NCI-H748 (cell line): ENCODE measurements around the gene LRRC27.

ENCODE experiments used
- DNase-seq: peaks from one replicate; lab custom pipeline; 2025; ENCODE audit not compliant: unreplicated experiment; lab: John Stamatoyannopoulos, UW

Gene LRRC27

DNA sequence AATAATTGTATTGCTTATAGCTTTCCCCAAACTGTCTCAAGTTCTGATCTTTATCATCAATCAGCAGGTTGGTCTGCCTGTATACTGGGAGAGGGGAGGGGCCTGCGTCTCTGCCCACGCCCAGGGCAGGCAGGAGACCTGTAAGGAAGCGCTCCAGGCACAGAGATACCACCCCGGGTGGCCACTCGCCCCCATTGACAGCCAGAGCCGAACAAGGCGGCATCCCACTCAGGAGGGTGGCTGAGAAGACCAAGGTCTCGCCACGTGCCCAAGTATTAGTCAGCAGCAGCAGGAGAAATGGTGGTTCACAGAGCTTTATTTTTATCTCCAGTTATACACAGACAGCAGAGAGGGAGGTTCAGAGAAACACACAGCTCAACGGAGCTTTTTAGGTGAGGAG lies 31.4 kb upstream of the LRRC27 start:
- DNase-seq, result no peak

GRCh38 chr10:132301371-132302330 lies 30.3 kb upstream of the LRRC27 start:
- DNase-seq, result no peak

DNA sequence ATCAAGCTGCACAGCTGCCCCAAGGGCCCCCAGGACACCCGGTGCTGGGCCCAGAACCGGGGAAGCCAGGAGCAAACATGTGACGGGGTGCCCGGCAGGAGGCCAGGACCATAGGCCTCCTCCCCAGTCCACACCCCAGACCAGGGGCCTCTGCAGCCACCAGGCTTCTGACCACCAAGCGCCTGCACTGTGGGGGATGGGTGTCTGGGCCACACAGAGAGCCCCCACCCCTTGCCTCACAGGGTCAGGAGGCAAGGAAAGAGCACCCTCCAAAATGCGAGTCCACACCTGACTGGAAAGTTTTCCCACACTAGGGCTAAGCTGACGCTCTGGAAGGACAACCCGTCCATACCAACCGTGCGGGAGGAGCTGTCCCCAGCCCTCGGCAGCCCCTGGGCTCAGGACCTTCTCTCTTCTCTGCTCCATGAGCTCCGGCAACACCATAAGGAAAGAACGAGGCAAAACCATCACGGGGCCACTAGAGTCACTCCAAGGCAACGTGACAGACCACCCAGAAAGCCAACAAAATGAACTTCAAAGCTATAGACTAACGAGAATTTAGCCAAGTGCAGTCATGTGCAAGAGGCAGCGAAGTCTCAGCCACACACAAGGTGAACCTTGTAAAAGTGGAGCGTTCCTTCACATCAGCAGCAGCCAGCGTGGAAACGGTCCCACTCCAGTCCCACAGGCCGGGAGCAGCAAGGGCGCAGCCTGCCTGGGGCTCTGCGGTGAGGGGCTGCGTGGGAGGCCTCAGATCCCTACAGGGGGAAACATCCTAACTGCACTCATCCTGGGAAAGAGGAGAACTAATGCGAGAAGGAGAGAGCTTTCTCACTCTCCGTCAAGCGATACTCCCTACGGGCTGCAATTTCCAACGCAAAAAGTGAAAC lies 29.3 kb upstream of the LRRC27 start:
- no peak for DNase-seq

DNA sequence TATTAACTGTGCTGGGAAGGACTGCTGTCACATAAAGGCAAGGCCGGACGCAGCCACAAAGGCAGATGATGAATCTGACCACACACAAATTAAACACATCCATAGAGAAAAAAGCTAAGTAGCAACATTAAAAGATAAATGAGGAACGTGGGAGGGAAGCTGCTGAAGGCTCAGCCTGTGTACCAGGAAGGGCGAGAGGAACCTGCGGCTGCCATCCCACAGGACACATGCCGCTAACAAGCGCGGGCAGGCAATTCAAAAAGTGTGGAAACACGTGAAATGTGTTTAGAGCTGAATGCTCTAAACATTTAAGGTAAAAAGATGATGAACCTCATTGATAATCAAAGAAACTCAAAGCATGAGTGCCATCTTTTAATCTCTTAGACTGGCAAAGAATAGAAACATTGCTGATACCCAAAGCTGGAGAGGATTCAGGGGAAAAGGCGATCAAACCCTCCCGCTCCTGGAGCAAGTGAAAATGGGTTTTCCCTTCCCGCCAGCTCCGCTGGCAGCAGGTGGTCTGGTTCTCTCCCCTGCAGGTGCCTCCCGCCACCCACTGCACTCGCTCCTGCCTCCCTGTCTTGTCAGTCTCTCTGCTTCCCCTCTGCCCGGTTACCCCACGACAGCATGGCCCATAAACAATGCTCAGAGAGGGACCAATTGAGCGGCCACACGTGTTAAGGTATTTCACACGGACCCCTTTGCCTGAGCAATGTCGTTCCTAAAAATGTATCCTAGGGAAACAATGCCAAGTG lies 28.5 kb upstream of the LRRC27 start:
- peak; percentile 17 for DNase-seq

DNA sequence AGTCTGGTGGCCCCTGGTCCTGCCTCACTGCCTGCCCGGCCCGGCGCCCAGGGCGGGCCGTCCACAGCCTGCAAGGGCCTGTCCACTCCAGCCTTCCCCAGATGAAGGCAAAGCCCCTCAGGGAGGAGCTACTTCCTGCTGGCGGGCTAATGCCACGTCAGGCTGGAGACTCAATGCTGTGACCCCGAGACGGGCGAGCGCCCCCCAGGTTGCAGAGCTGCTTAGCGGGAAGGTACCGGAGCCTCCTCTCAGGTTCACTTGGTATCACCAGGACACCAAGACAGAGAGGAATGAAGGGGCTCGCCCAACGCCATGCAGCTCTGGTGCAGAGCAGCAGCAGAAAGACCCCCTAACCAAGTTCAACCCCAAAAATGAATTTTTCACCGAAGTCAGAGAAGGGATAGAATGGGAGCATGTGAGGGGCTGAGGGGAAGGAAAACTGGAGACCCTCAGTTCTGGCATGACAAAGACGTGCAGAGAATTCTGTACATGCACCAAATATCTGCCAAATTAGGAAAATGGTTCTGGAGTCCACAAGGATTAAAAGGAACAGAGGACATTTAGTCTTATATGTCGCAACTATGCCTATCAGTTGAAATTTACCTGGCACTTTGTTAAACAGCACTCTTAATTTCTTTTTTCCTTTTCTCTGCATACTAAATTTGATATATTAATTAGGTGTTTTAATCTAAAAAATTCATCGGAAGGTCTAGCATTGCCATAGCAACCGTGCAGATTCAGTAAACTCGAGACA lies 27.1 kb upstream of the LRRC27 start:
- DNase-seq, result no peak

DNA sequence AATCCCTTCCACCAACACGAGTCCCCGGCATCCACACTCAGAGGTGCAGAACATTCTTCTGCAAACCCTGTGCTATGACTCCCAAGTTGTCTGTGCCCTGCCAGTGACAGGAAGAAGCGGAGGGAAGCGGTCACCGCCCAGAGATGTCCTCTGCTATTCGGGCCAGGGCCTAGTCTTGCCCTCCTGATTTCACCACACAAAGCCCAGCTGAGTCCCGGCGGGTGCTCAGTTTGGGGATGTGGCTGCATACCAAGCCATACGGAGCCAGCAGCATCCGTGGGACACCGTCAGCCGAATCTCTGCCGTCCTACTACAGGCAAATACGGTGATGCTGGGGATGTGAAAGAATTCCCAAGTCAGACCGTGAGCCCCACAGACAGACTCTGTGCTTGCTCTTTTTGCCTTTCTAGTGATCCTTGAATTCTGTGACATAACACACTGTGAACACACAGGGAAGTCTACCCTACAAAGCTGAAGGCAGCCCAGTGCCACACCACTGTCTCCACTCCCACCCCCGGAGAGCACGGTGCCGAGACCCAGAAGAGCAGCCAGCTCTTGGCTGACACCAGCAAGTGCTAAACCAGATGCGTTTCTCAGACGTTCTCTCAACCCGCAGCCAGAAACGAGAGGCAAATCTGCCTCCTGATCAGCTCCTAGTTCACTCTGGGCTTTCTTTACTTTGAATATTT lies 26.2 kb upstream of the LRRC27 start:
- DNase-seq, result no peak

DNA sequence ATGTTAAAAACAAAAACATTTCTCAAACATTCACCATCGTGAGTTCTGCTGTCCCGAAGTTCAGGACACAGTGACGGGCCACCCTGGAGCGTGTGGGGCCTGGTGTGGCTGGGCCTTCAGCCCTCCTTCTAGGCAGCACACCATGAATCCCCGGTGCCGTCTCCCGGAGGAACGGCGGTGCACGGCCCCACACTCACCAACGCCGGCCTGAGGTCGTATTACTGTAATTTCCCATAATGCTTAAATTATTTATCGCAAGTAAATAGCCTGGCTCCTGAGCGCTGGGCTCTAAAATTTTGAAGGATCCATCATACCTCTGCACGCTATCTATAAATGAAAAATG lies 25.7 kb upstream of the LRRC27 start:
- DNase-seq, result peak; percentile 35

- DNase-seq, result peak; percentile 88
These were observed 24.9 kb upstream of the LRRC27 start for GRCh38 chr10:132306864-132307751.

DNA sequence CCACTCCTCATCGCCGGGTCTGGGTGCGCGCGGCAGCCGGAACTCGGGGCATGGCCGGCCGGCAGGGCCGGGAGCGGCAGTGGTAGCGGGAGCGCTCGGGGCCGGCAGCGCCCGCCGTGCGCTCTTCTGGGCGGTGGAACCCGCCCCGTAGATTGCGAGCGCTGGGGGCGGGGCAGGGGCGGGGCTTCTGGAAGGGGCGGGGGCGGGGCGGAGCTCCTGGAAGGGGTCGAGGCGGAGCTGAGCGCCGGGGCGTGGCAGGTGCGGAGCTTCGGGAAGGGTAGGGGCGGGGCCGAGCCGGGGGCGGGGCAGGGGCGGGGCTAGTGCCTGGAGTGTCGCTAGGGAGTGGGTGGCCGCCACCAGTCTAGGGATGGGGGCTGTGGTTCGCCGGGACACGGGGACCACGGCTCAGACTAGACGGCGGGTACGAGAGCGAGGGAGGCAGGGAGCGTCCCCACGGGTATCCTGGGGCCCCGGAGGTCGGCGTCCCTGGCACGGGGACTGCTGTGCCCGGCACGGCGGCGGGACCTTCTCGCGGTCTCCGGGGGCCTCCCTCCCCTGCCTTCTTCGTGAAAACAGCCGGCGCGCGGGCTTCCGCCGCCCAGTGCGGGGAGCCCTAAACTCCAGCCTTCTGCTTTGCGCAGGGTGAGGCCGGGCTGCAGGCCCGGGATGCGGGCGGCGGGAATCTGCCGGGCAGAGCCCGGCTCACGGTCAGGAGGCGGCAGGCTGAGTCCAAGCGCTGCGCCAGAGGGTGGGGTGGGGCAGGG lies 24.0 kb upstream of the LRRC27 start, which contains the start of gene STK32C:
Gene STK32C (minus strand): TSS at position 128 of the 764 bp plus-strand sequence. CDS start 117 bp downstream, at position 11.
- peak; percentile 82 for DNase-seq

- DNase-seq, result no peak
These were observed 23.2 kb upstream of the LRRC27 start for GRCh38 chr10:132308587-132309470.

DNA sequence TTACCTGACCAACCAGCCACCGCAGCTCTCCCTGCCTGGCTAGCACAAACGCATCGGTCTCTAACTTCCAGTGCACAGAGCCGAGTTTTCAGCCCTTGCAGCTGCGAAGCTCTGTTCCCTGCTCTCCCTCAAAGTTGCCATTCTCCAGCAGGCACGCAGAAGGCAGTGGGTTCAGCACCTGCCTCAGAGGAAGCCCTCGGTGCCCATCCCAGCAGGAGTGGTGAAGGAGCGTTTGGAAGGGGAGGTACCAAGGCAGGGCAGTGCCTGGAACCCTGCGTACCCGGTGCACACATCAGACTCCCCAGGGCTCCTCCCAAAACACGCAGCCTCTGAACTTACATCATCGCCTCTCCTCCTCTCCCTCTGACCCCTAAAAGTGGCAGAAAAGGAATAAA lies 22.5 kb upstream of the LRRC27 start:
- DNase-seq, result no peak

GRCh38 chr10:132309879-132310591 lies 22.0 kb upstream of the LRRC27 start:
- no peak for DNase-seq

DNA sequence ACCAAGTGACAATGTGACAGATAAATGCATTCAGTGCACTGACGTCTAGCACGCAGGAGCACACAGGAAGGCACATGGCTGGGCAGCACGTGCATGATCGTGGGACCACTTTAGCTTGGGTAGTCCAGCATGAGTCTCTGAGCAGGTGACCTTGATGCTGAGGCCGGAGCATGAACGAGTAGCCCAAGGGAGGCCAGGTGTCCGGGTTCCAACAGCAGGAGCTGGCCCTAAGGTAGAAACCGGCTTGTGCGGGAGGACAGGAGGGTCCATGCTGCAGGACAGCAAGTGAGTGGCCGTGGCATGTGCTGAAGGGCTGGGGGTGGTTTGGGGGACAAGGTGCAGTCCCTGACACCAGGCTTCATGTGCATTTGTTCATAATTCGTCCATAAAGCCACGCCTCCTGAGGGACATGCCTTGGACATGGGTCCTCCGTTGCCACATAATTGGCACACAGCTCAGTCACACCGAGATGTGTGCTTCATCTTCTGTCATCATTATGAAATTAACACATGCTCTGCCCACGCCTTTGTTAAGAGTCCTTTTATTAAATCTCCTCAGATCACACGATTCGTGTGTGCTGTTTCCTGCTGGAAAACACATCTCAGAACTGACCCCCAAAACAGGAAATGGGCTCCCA lies 21.2 kb upstream of the LRRC27 start:
- DNase-seq, result no peak

GRCh38 chr10:132311338-132311939 lies 20.6 kb upstream of the LRRC27 start:
- peak; percentile 36 for DNase-seq

GRCh38 chr10:132313305-132313704 lies 18.7 kb upstream of the LRRC27 start:
- DNase-seq, result no peak

GRCh38 chr10:132313865-132314264 lies 18.1 kb upstream of the LRRC27 start:
- DNase-seq, result no peak
